ENCODE results near the gene CLOCK. TPM values are rescaled to one million over a fixed set of nuclear protein-coding genes. Genes with fewer than 3 reads are reported as not detected.
A peak's percentile ranks its signal among the peaks of the same experiment; 100 is the strongest.

CLOCK gene
- total and polyA plus RNA-seq, 2 of the 13 experiments (the other 11 are each of a cell fraction or from before 2014, with no cell fraction given) = 8.8 to 13.5 TPM

- TF ChIP-seq DBP (CRISPR knock-in tag; IDR thresholded peaks at IDR 0.05; ENCODE audit: not compliant biosample characterization) (peak; percentile 37), BCL6 (CRISPR knock-in tag; IDR thresholded peaks at IDR 0.05) (peak; percentile 95), ZNF343 (CRISPR knock-in tag; IDR thresholded peaks at IDR 0.05) (peak; percentile 25; the same call in 1 of the 2 replicates), ZNF619 (CRISPR knock-in tag; IDR thresholded peaks at IDR 0.05) (peak; percentile 65; the same call in 1 of the 2 replicates), ARID4A (CRISPR knock-in tag; IDR thresholded peaks at IDR 0.05; ENCODE audit: borderline replicate concordance) (peak; percentile 60), KLF16 (CRISPR knock-in tag; IDR thresholded peaks at IDR 0.05) (peak in 1 of 2 experiments; percentile 54; a peak in 2 of 4 replicates), MED1 (CRISPR knock-in tag; IDR thresholded peaks at IDR 0.05) (peak; percentile 43; the same call in 1 of the 2 replicates), REPIN1 (CRISPR knock-in tag; IDR thresholded peaks at IDR 0.05; ENCODE audit: borderline replicate concordance, low read depth) (peak; percentile 37; the same call in 1 of the 2 replicates), LCORL (IDR thresholded peaks at IDR 0.05) (no peak), LCORL (CRISPR knock-in tag; IDR thresholded peaks at IDR 0.05) (peak; percentile 89), XRCC5 (optimal IDR thresholded peaks at IDR 0.05; ENCODE audit: low read length) (peak; percentile 58), ZBTB26 (CRISPR knock-in tag; IDR thresholded peaks at IDR 0.05; ENCODE audit: borderline replicate concordance) (peak; percentile 43; the same call in 1 of the 2 replicates), HIVEP1 (CRISPR knock-in tag; IDR thresholded peaks at IDR 0.05) (peak; percentile 70; the same call in 1 of the 2 replicates), CBFB (CRISPR knock-in tag; IDR thresholded peaks at IDR 0.05) (no peak), KAT7 (CRISPR knock-in tag; IDR thresholded peaks at IDR 0.05; ENCODE audit: borderline replicate concordance) (peak; percentile 74; the same call in 1 of the 2 replicates), ZKSCAN8 (CRISPR knock-in tag; IDR thresholded peaks at IDR 0.05; ENCODE audit: borderline replicate concordance) (0 out of 2 replicates have a peak, but pooled peaks have one; percentile 40), ZNF704 (CRISPR knock-in tag; IDR thresholded peaks at IDR 0.05; ENCODE audit: borderline replicate concordance) (peak; percentile 78; the same call in 1 of the 2 replicates), ERF (CRISPR knock-in tag; IDR thresholded peaks at IDR 0.05) (peak; percentile 69), TEAD2 (CRISPR knock-in tag; IDR thresholded peaks at IDR 0.05) (no peak), MYC (CRISPR knock-in tag; IDR thresholded peaks at IDR 0.05; ENCODE audit: borderline replicate concordance) (peak; percentile 44; the same call in 1 of the 2 replicates), FOXK1 (CRISPR knock-in tag; IDR thresholded peaks at IDR 0.05; ENCODE audit: borderline replicate concordance, low read depth) (0 out of 2 replicates have a peak, but pooled peaks have one; percentile 16), ZNF510 (CRISPR knock-in tag; IDR thresholded peaks at IDR 0.05; ENCODE audit: low read depth) (0 out of 2 replicates have a peak, but pooled peaks have one; percentile 34), RXRA (CRISPR knock-in tag; IDR thresholded peaks at IDR 0.05) (peak; percentile 66; the same call in 1 of the 2 replicates)
Measured at GRCh38 chr4:55546756-55547465, at the start of gene CLOCK (continued).
